KMS-11 (cell line): ENCODE data around the gene TAF5.
"Not testable (repeated sequence)": the region's sequence is repeated elsewhere in the genome, so short reads cannot be mapped to it uniquely, and the experiment has no call there.

ENCODE experiments used
- H2AFZ ChIP-seq: fragments of 200-600 bp; sonication (generic); 2 replicates; pipeline ENCODE4 v1.6.1; 2016; ENCODE audit warnings: antibody characterized with exemption, mixed run types, low read depth
- H3K27ac ChIP-seq: fragments of 200-600 bp; sonication (generic); 2 replicates; pipeline ENCODE4 v1.6.1; 2016; ENCODE audit warnings: mild to moderate bottlenecking, mixed run types
- H3K27me3 ChIP-seq: fragments of 200-600 bp; sonication (generic); 2 replicates; pipeline ENCODE4 v1.6.1; 2017; ENCODE audit warnings: mild to moderate bottlenecking, low read depth, mixed run types, moderate library complexity; ENCODE audit not compliant: insufficient read depth
- H3K36me3 ChIP-seq: fragments of 200-600 bp; sonication (generic); 2 replicates; pipeline ENCODE4 v1.6.1; 2017; ENCODE audit warnings: mild to moderate bottlenecking, mixed run types; ENCODE audit not compliant: insufficient read depth
- H3K4me1 ChIP-seq: fragments of 200-600 bp; sonication (generic); 2 replicates; pipeline ENCODE4 v1.6.1; 2016; ENCODE audit warnings: mild to moderate bottlenecking, low read depth, mixed run types; ENCODE audit not compliant: poor library complexity, severe bottlenecking
- H3K4me2 ChIP-seq: fragments of 200-600 bp; sonication (generic); 2 replicates; pipeline ENCODE4 v1.7.0; 2016; ENCODE audit warnings: mild to moderate bottlenecking, mixed run types
- H3K4me3 ChIP-seq: fragments of 200-600 bp; sonication (generic); IDR thresholded peaks from 2 replicates; pipeline ENCODE4 v1.6.1; 2017; ENCODE audit warnings: low read depth, low read length, mixed read lengths; ENCODE audit not compliant: insufficient read depth
- H3K79me2 ChIP-seq: fragments of 200-600 bp; sonication (generic); 2 replicates; pipeline ENCODE4 v1.6.1; 2016; ENCODE audit warnings: low read depth, mixed run types; ENCODE audit not compliant: insufficient read depth
- H3K9ac ChIP-seq: fragments of 200-600 bp; sonication (generic); 2 replicates; pipeline ENCODE4 v1.6.1; 2016; ENCODE audit warnings: mild to moderate bottlenecking, mixed run types
- H4K20me1 ChIP-seq: fragments of 200-600 bp; sonication (generic); 2 replicates; pipeline ENCODE4 v1.6.1; 2016; ENCODE audit warnings: mild to moderate bottlenecking, mixed run types; ENCODE audit not compliant: insufficient read depth
- CTCF ChIP-seq: fragments of 200-600 bp; sonication (generic); conservative IDR thresholded peaks from 2 replicates; pipeline ENCODE4 v1.6.1; 2017; ENCODE audit warnings: low read depth, mild to moderate bottlenecking, antibody characterized with exemption, low read length, moderate library complexity, mixed read lengths

Gene TAF5

GRCh38 chr10:103355906-103356599 lies 11.7 kb upstream of the TAF5 start:
- Histone ChIP-seq H3K27me3 (no peaks in the 10 kb centered on the region), H3K79me2 (no peaks in the 10 kb centered on the region), H3K27ac (no peak overlapping the region), H3K4me3 (no peak overlapping the region), H3K36me3 (no peaks in the 10 kb centered on the region), H3K4me2 (no peak overlapping the region), H4K20me1 (no peaks in the 10 kb centered on the region), H3K4me1 (peaks cover 6% of the 10 kb centered on the region), H2AFZ (no peak overlapping the region), H3K9ac (no peak overlapping the region)
- no peak for TF ChIP-seq CTCF

GRCh38 chr10:103359493-103359892 lies 8.3 kb upstream of the TAF5 start:
- H4K20me1 ChIP-seq, H3K79me2 ChIP-seq, H3K4me3 ChIP-seq, H3K36me3 ChIP-seq, H3K9ac ChIP-seq, H3K4me1 ChIP-seq, H2AFZ ChIP-seq, H3K4me2 ChIP-seq, H3K27ac ChIP-seq, H3K27me3 ChIP-seq: not testable (repeated sequence)

GRCh38 chr10:103360791-103361190 lies 7.0 kb upstream of the TAF5 start:
- not testable (repeated sequence) for H3K27me3 ChIP-seq, H3K79me2 ChIP-seq, H2AFZ ChIP-seq, H3K4me3 ChIP-seq, H4K20me1 ChIP-seq, H3K4me1 ChIP-seq, H3K36me3 ChIP-seq, H3K9ac ChIP-seq, H3K4me2 ChIP-seq, H3K27ac ChIP-seq

GRCh38 chr10:103367379-103367781 lies 396 bp upstream of the TAF5 start:
- no peaks in the 10 kb centered on the region for H4K20me1 ChIP-seq
- H2AFZ ChIP-seq: peak overlapping the region; percentile 81
- H3K36me3 ChIP-seq: no peaks in the 10 kb centered on the region
- H3K27ac ChIP-seq: peak overlapping the region; percentile 19; the same call in 1 of the 2 replicates
- TF ChIP-seq CTCF: no peak
- peaks cover 27% of the 10 kb centered on the region; the same call in 1 of the 2 replicates for H3K79me2 ChIP-seq
- no peaks in the 10 kb centered on the region for H3K27me3 ChIP-seq
- no peak overlapping the region for H3K4me3 ChIP-seq
- H3K4me2 ChIP-seq: peak overlapping the region; percentile 69
- peak overlapping the region; percentile 62; the same call in 1 of the 2 replicates for H3K9ac ChIP-seq
- H3K4me1 ChIP-seq: peaks cover 28% of the 10 kb centered on the region

GRCh38 chr10:103373544-103373943 lies 5.8 kb downstream of the TAF5 start:
- H2AFZ ChIP-seq: no peak overlapping the region
- no peak overlapping the region for H3K27ac ChIP-seq
- H3K36me3 ChIP-seq: no peaks in the 10 kb centered on the region
- H3K4me3 ChIP-seq: no peak overlapping the region
- no peaks in the 10 kb centered on the region for H4K20me1 ChIP-seq
- peaks cover 27% of the 10 kb centered on the region; the same call in 1 of the 2 replicates for H3K79me2 ChIP-seq
- no peak for TF ChIP-seq CTCF
- H3K9ac ChIP-seq: no peak overlapping the region
- H3K27me3 ChIP-seq: no peaks in the 10 kb centered on the region
- H3K4me1 ChIP-seq: peaks cover 24% of the 10 kb centered on the region
- no peak overlapping the region for H3K4me2 ChIP-seq
